GM18519 (cell line): ENCODE results near the gene DNAJC6.
"Not testable (repeated sequence)": the region's sequence is repeated elsewhere in the genome, so short reads cannot be mapped to it uniquely, and the experiment has no call there.

ENCODE experiments used
- ATAC-seq: cut with Tn5 transposase; IDR thresholded peaks from one replicate; pipeline ENCODE4 v1.9.1; 2021; ENCODE audit warnings: mild to moderate bottlenecking, moderate library complexity; ENCODE audit not compliant: unreplicated experiment, low FRiP score

DNAJC6 gene

GRCh38 chr1:65346190-65346589, 36.8 kb downstream of the DNAJC6 start:
- ATAC-seq, result no peak

GRCh38 chr1:65355031-65355712, 45.8 kb downstream of the DNAJC6 start:
- no peak for ATAC-seq

- ATAC-seq, result no peak
These were observed 48.1 kb downstream of the DNAJC6 start for GRCh38 chr1:65357291-65357960.

DNA sequence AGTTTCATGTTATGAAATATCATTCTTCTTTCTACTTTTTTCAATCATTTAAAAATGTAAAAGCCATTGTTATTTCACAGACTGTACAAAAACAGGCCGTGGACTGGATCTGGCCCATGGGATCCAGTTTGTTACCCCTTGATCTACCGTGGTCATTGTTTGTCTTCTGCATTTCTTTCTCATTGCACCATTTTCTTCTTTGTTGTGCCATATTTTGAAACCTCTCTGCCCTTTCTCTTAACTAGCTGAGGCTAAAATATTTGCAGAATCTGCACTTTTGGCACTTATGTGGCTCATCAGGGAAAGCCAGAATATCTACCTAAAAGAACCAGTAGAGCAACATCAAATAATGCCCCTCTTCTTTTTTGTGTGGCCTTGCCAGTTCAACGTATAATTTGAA, 50.5 kb downstream of the DNAJC6 start:
- no peak for ATAC-seq

DNA sequence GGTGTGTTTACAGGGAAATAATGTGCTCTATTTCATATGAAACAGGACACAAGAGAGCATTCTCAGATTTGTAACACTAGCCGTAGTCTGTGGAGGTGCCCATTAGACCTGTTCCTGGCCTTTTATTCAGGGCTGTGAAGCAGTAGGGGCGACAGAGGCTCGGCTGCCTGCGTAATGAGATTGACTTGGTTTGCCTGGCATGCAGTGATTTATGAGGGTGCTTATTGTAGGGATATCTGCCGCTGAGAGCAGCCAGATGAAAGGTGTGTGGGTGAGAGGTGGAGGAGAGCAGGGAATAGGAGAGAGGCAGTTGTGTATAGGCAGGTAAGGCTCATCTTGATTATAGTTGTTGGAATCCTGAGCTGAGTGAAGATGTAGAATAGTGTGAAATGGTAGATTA, 51.3 kb downstream of the DNAJC6 start:
- no peak for ATAC-seq

- ATAC-seq, result no peak
These were observed 53.2 kb downstream of the DNAJC6 start for GRCh38 chr1:65362545-65362944.

GRCh38 chr1:65363484-65363883, 54.1 kb downstream of the DNAJC6 start:
- no peak for ATAC-seq

DNA sequence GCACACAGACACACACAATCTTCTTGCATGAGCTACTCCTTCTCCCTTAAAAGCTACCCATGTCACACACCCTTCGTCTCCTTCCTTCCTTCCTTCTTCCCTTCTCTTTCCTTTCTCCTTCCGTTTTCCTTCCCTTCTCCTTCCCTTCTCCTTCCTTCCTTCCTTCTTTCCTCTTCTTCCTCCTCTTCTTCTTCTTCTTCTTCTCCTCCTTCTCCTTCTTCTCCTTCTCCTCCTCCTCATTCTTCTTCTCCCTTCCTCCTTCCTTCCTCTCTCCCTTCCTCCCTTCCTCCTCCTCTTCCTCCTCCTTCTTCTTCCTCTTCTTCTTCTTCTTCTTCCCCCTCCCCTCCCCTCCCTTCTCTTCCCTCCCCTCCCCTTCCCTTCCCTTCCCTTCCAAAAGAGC, 59.1 kb downstream of the DNAJC6 start:
- no peak for ATAC-seq

GRCh38 chr1:65371544-65371943, 62.2 kb downstream of the DNAJC6 start:
- ATAC-seq, result no peak

DNA sequence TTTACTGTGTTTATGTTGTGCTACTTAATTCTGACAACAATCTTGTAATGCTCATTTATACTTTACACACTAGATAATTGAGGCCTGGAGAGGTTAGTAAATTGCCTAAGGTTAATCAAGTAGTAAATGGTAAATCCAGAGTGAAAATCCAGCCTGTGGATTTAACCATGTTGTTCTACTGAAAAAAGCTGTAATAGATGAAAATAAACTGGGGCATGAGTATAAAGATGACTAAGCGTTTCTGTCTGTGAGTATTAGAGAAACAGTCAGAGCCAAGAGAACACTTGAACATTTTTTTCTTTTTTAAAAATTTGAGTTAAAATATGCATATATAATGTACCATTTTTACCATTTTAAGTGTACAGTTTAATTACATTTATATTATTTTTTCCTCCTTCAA, 63.2 kb downstream of the DNAJC6 start:
- ATAC-seq, result no peak

DNA sequence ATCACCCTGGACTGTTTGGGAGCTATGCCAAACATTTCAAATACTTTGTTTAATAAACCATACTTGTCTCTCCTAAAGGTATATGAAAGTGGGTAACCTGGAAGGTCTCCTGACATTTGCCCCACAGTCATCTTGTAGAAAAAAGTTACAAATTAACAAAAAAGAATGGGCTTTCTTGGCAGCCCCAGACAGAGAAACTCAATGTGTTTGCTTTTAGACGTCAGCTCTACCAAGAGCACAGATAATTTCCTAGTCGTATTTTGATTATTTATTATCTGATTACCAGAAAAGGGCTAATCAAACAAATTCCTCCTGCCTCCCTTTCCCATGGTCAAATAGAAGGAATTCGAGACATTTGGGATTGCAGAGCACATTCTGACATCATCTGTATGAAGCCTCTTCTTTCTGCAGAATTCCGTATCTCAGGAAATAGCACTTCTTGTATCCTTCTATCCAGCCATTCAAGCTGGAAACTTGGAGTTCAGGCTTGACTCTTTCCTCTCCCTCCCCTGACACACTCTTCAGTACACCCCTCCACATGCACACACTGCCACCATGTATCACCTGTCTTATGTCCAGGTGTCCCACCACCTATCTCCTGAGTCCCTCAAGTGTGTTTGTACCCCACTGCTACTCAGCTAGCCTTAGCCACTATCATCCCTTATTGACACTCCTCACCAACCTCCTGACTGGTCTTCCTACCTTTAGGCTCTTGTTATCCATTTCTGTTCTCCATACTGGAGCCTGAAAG, 68.3 kb downstream of the DNAJC6 start:
- no peak for ATAC-seq

DNA sequence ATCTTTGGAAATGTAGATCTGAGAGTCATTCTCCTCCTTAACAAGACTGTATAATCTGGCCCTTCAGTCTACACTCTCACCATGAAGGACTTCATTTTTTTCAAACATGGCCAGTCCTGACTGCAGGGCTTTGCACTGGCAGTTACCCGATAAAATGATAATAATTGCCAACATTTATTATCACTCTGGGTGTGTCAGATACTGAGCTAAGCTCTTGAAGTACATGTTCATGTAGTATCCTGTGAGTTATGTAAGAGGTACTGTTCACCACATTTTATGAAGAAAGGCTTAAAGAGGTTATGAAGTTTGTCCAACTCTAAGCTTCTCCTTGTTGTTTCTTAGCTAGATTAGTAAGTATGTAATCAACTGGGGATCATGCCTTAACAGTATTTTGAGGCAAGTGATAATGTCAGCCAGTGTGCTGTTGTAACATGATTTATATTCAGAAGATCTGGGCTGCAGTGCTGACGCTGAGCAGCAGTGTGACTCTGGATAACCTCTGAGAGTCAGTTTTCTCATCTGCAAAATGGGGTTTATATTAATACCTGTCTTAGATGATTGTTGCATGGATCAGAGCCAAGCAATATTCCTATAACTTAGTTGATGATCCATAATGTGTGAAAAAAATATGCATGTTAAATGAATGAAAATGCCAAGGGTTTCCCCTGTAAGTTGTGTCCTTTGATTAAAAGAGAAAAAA, 69.1 kb downstream of the DNAJC6 start:
- no peak for ATAC-seq

- ATAC-seq, result not testable (repeated sequence)
These were observed 75.1 kb downstream of the DNAJC6 start for GRCh38 chr1:65384426-65384825.

DNA sequence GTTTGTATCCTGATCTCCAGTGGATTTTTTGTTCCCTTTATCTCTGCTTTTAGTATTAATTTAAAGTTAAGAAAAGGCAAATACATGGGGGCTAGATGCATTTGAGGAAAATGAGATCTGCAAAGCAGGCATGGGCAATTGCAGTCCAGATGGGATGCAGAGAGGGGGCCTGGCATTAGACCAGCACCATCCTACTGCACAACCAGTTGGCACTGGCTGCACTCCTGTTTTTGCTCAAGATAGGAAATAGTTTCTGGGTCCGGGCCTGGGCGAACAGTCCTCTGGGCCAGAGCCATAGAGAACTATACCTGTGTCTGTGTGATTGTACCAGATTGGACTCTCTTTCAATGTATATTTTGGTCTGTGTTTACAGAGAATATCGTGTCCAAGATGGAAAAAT, 77.1 kb downstream of the DNAJC6 start:
- no peak for ATAC-seq

GRCh38 chr1:65387821-65388220, 78.5 kb downstream of the DNAJC6 start:
- ATAC-seq, result no peak

- ATAC-seq, result no peak
These were observed 79.8 kb downstream of the DNAJC6 start for GRCh38 chr1:65388908-65389695.

DNA sequence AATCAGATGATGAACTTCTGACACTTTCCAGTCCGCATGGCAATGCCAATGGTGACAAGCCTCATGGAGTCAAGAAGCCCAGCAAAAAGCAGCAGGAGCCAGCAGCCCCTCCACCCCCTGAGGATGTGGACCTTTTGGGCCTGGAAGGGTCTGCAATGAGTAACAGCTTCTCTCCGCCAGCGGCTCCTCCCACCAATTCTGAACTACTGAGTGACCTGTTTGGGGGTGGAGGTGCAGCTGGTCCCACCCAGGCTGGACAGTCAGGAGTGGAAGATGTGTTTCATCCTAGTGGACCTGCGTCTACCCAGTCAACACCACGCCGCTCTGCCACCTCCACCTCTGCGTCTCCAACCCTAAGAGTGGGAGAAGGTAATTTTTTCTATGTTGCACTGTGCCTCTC, 83.2 kb downstream of the DNAJC6 start:
- no peak for ATAC-seq

DNA sequence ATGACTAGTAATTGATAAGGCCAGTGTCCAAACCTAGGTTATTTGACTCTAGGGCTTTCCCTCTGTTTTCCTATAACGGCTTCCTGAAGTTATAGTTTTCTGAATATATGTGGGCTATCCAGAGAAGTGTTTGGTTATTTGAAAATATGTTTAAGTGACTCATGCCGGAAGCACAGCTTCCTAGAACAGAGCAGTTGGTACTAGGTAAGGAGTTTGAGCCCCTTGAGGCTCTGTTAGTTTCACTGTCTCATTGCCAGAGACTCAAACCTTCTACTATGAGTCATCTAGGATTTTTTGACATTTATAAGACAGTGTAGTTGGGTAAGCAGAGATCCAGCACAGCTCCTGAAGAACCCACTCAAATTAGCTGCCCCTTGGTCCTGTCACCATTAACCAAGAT, 84.0 kb downstream of the DNAJC6 start:
- peak; percentile 79 for ATAC-seq

DNA sequence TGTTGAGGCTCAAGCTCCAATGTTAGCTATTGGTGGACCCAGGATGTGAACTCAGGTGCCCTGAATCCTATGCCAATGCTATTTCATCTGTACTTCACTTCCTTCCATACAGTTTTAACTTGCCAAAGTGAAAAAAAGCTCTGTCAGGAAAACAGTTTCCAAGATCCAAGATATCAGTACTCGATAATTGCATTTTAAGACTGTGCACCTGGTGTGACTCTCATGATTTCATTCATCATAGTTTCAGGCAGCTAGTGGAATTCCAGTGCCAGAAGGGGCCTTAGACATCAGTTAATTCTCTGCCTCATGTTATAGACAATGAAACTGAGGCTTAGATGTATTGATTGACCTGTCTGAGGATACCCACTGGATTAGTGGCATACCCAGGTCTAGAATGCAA, 84.6 kb downstream of the DNAJC6 start:
- ATAC-seq, result no peak

DNA sequence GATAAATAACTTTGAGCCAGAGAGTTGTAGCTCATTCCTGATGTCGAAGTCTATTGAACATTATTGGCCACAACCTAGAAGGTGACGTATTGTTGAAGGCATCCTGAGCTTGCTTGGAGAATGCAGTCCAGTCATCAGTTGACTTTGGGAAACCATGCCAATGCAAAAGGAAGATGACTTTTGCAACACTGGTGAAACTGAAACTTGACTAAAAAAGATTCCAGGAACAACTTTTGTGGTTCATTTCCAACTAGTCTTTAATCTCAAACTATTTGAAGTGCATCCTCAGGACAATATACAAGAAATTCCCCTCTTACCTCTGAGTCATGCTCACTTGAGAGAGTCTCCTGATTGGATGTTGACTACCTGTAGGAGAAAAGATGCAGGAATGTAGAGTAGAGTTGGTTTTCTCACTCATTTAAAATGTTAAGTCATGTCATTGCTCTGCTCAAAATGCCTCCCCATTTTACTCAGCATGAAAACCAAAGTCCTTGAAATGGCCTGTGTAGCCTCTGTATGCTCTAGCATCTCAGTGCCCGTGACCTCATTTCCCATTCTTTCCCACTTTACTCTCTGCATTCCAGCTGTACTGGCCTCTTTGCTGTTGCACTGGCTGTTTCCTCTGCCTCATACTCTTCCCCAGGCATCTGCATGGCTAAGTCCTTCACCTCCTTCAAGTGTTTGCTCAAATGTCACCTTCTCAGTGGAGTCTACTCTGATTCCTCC, 86.7 kb downstream of the DNAJC6 start:
- ATAC-seq, result no peak
